ENCODE measurements around the gene RELL2. TPM values are rescaled to one million over a fixed set of nuclear protein-coding genes. Genes with fewer than 3 reads are reported as not detected.

Gene RELL2
- total RNA-seq, 1 donor from 2014 or later, result 12.9 TPM

Other genes with a start within 250 kb of the RELL2 start
- 13.6 and 15.7 TPM in 2 replicates for gene PCDHGB4, start 249.3 kb upstream of the RELL2 start, total RNA-seq
- gene PCDHGA8, start 244.4 kb upstream of the RELL2 start, total RNA-seq, result 1.0 and 1.2 TPM in 2 replicates
- 1.1 and 2.1 TPM in 2 replicates for gene PCDHGB5, start 239.1 kb upstream of the RELL2 start, total RNA-seq
- gene PCDHGA9, start 234.2 kb upstream of the RELL2 start, total RNA-seq, result 0.73 and 0.87 TPM in 2 replicates
- gene PCDHGB6, start 229.0 kb upstream of the RELL2 start, total RNA-seq, result 18.4 and 19.9 TPM in 2 replicates
- 34.0 and 41.6 TPM in 2 replicates for gene PCDHGA10, start 224.0 kb upstream of the RELL2 start, total RNA-seq
- gene PCDHGB7, start 219.3 kb upstream of the RELL2 start, total RNA-seq, result 22.4 and 26.1 TPM in 2 replicates
- gene PCDHGA11, start 215.9 kb upstream of the RELL2 start, total RNA-seq, result 5.3 and 5.8 TPM in 2 replicates
- 1.2 and 1.6 TPM in 2 replicates for gene PCDHGA12, start 206.5 kb upstream of the RELL2 start, total RNA-seq
- 84.7 and 100.0 TPM in 2 replicates for gene PCDHGC3, start 161.0 kb upstream of the RELL2 start, total RNA-seq
- 6.6 and 7.4 TPM in 2 replicates for gene PCDHGC4, start 152.0 kb upstream of the RELL2 start, total RNA-seq
- 7.7 and 10.9 TPM in 2 replicates for gene PCDHGC5, start 147.9 kb upstream of the RELL2 start, total RNA-seq
- 63.5 and 78.8 TPM in 2 replicates for gene DIAPH1, start 18.0 kb upstream of the RELL2 start, total RNA-seq
- 60.7 and 63.8 TPM in 2 replicates for gene HDAC3, start 148 bp upstream of the RELL2 start, total RNA-seq
- 39.4 and 40.6 TPM in 2 replicates for gene FCHSD1, start 14.4 kb downstream of the RELL2 start, total RNA-seq
- 14.9 and 17.4 TPM in 2 replicates for gene ARAP3, start 45.2 kb downstream of the RELL2 start, total RNA-seq
- 9.1 and 11.5 TPM in 2 replicates for gene PCDH1, start 241.4 kb downstream of the RELL2 start, total RNA-seq